ENCODE data around the gene PDSS1.

Gene PDSS1

GRCh38 chr10:26699631-26700030 lies 2.1 kb downstream of the PDSS1 start:
- DNase-seq (ENCODE audit: low spot score): no peak

GRCh38 chr10:26700884-26701630 lies 3.6 kb downstream of the PDSS1 start:
- no peak for DNase-seq (ENCODE audit: low spot score)

DNA sequence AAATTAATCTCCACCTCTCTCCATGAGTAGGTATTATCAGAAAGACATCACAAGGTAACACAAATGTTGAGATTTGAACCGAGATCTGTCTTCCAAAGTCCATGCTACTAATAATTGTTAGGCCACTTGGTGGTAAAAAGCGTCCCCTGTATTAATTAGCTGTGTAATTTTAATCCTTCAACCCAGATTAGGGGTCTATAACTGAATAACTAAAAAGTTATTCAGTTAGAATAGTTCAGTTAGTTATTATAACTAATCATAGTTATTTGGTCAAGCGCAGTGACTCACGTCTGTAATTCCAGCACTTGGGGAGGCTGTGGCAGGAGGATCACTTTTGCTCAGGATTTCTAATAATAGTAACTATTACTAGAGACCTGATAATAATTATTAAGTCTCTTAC lies 5.6 kb downstream of the PDSS1 start:
- DNase-seq (ENCODE audit: low spot score): no peak

DNA sequence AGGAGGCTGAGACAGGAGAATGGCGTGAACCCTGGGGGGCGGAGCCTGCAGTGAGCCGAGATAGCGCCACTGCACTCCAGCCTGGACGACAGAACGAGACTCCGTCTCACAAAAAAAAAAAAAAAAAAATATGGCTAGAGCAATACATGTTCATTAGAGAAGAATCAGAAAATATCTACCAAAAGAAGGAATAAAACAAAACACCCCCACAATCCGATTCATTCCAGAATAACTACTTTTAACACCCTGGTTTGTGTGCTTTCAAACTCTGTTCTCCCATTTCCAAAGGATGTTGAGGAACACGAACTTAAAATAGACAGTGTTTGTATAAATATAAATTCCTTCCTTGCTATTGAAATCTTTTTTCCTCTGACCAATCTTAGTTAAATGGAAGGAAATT lies 6.5 kb downstream of the PDSS1 start:
- no peak for DNase-seq (ENCODE audit: low spot score)

DNA sequence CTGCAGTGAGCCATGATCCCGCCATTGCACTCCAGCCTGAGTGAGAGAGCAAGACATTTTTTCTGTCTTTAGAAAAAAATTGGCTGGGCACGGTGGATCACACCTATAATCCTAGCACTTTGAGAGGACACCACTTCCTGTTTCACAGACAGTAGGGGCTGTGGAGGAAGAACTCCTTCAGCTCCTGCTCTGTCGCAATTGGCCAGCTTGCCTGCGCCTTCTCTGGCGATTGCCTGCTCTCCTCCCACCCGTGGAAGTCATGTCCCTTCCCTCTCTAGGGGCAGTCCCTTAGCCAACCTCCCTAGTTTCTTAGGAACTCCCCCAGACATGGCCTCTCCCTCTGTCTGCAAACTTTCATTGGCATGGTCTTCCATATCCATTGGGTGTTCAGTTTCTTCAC lies 8.7 kb downstream of the PDSS1 start:
- no peak for DNase-seq (ENCODE audit: low spot score)

- DNase-seq (ENCODE audit: low spot score): no peak
Measured at GRCh38 chr10:26706936-26707335, 9.4 kb downstream of the PDSS1 start.

DNA sequence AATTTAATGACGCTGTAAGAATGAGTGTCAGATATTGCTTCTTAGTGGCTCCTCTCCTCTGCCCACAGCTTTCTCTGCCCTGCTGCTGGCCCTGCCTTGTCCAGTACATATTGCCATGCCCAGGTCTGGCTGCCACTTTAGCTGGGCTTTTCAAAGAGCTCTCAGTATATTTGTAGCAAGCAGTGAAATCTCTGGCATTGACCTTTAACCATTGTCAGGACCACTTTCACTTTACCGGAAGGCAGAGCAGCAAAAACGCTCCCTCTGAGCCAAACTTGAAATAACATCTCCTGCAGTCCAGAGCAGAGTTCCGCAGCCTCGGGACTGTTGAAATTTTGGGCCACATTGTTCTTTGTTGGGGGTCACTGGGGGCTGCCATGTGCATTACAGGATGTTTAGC lies 13.8 kb downstream of the PDSS1 start:
- no peak for DNase-seq (ENCODE audit: low spot score)

DNA sequence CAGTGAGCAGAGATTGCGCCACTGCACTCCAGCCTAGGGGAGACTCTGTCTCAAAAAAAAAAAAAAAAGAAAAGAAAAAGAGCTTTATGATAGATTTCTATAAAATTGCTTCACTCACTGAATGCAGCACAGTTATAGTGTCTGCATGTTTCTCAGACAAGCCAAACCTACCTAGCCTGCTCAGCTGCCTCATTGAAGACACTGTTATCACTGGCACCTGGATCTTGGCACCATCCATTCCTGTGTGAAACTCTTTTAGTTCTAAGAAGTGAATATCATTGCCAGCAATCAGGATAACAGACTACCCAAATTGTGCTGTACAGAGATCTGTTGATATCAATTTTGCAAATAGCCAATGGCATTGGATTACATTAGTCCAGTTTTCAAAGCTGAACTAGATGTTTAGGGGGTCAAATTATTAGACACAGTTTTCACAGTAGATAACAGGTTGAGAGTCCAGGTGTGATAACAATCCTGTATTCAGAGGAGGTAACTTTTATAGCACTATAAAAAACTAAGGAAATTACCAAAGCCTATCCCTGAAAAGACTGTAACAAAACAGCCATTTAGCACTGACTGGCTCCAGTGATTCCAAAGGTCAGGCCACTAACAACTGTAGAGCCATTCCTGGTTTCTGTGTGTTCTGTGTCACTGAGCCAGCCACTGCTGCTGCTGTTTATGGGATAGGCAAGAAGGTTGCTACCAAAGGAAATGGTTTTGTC lies 17.1 kb downstream of the PDSS1 start:
- DNase-seq (ENCODE audit: low spot score): no peak

DNA sequence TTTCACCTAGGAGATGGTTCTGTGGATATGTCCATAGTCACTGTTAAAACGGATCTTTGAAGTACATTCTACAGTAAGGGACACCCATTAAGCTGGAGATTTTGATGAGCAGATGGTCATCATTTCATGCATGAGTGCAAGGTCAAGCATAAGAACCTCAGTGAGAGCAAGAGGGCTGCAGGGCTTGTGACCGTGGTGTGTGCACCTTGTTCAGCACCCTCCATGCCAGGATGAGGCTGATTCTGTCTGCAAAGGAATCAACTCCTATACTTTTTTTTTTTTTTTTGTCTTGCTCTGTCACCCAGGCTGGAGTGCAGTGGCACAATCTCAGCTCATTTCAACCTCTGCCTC lies 17.6 kb downstream of the PDSS1 start:
- no peak for DNase-seq (ENCODE audit: low spot score)

- DNase-seq (ENCODE audit: low spot score): no peak
Measured at GRCh38 chr10:26717476-26717875, 20.0 kb downstream of the PDSS1 start.

DNA sequence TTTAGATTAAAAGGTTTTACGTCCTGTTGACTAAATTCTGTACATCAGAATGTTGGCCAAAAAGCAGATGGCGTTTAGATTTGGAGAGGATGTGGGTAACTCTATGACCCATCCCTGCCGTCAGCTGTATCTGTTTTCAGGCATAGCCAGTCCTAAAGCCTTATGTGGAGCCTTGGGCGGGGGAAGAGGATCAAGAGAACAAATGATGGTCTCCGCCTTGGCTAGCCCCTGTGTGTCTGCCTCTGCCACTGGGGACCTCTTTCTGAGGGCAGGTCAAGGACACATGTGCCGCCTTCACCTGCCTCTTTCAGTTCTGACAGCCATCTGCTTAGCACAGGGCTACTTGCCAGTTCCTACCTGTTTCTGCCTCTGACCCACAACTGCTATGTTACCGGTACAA lies 24.1 kb downstream of the PDSS1 start:
- DNase-seq (ENCODE audit: low spot score): no peak

DNA sequence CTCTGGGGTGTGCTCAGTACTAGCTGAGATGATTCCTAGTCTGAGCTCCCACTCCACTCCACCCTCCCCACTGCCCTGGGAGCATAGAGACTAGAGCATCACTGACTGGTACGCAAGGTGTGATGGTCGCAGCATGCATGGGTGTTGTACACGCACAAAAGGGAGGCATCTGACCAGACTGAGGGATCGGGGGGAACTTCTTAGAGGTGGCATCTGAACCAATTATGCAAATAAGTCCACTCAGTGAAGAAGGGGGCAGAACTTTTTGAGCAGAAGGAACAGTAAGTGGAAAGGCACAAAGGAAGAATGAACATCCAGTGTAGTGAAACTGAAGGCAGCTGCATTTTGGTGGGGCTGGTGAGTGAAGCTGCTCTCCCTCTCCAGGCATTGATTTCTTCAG lies 25.5 kb downstream of the PDSS1 start:
- no peak for DNase-seq (ENCODE audit: low spot score)

GRCh38 chr10:26725837-26726727 lies 28.6 kb downstream of the PDSS1 start:
- peak; percentile 76 for DNase-seq (ENCODE audit: low spot score)

GRCh38 chr10:26727005-26727404 lies 29.5 kb downstream of the PDSS1 start:
- DNase-seq (ENCODE audit: low spot score): no peak

DNA sequence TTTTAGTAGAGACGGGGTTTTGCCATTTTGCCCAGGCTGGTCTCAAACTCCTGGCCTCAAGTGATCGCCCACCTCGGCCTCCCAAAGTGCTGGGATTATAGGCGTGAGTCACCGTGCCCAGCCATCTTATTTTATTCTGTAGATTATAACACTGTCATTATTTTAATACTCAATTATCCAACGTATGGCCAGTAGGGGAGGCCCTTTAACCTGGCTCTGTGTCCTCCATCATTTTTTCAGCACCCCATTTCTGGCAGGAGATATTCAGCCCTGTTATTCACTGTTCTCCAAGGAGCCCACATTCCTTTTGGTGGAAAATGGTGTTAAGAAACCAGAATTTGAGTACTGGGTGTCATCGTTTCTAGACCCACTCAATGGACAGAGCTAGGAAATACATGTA lies 31.5 kb downstream of the PDSS1 start:
- no peak for DNase-seq (ENCODE audit: low spot score)

GRCh38 chr10:26729395-26729794 lies 31.9 kb downstream of the PDSS1 start:
- DNase-seq (ENCODE audit: low spot score): no peak

DNA sequence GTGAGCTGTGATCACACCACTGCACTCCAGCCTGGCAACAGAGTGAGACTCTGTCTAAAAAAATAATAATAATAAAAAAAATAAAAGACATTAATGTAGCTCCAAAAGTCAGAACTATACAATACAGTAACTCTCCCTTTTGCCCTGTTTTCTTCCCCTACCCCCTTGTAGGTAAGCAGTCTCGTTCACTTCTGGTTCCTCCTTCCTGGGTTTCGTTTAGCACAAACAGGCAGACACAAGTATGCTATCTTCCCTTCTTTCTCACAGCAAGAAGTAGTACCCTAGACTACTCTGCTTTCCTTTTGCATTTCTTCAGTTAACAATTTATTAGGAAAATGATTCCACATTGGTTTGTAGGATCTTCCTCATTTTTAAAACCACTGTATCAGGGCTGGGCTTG lies 33.1 kb downstream of the PDSS1 start:
- no peak for DNase-seq (ENCODE audit: low spot score)

- DNase-seq (ENCODE audit: low spot score): peak; percentile 58
Measured at GRCh38 chr10:26733750-26734568, 36.5 kb downstream of the PDSS1 start.

DNA sequence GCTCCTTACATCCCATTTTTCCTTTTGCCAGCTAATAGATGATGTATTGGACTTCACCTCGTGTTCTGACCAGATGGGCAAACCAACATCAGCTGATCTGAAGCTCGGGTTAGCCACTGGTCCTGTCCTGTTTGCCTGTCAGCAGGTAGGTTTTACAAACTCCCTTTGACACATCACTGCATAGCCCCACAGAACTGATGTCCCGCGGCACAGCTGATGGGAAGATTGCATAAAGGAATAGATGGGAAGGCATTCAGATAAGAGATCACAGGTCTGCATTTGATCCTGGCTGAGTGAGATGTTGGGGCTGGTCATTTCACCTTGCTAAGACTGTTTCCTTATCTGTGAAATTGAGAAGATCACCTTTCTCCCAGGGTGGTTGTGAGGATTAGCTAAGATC lies 37.9 kb downstream of the PDSS1 start:
- DNase-seq (ENCODE audit: low spot score): no peak

GRCh38 chr10:26737730-26738129 lies 40.2 kb downstream of the PDSS1 start:
- no peak for DNase-seq (ENCODE audit: low spot score)

- DNase-seq (ENCODE audit: low spot score): no peak
Measured at GRCh38 chr10:26738301-26738911, 40.9 kb downstream of the PDSS1 start.

All from putamen (tissue), 1 donor.